Activated T-helper 1 cell treated with Interleukin-2 at 50 U/mL for 16 hours (primary cell): ENCODE measurements around the gene CROCC2.
A peak's percentile ranks its signal among the peaks of the same experiment; 100 is the strongest.

ENCODE experiments used
- DNase-seq: peaks from one replicate; pipeline ENCODE4 v3.0.0-alpha.2; 2020; ENCODE audit warnings: low read depth

Gene CROCC2

DNA sequence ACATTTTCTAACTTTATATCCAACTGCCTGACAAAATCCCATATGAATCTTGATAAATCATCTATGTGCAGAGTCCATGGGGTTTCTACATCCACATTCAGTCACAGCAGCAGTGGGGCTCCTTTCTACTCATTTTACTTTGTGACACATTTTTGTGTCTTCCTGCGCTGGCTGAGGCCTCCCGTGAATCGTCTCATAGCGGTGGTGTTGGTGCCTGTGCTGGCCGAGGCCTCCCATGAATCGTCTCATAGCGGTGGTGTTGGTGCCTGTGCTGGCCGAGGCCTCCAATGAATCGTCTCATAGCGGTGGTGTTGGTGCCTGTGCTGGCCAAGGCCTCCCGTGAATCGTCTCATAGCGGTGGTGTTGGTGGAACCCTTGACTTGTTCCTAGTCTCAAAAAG is 109.3 kb downstream of the CROCC2 start:
- no peak for DNase-seq

DNA sequence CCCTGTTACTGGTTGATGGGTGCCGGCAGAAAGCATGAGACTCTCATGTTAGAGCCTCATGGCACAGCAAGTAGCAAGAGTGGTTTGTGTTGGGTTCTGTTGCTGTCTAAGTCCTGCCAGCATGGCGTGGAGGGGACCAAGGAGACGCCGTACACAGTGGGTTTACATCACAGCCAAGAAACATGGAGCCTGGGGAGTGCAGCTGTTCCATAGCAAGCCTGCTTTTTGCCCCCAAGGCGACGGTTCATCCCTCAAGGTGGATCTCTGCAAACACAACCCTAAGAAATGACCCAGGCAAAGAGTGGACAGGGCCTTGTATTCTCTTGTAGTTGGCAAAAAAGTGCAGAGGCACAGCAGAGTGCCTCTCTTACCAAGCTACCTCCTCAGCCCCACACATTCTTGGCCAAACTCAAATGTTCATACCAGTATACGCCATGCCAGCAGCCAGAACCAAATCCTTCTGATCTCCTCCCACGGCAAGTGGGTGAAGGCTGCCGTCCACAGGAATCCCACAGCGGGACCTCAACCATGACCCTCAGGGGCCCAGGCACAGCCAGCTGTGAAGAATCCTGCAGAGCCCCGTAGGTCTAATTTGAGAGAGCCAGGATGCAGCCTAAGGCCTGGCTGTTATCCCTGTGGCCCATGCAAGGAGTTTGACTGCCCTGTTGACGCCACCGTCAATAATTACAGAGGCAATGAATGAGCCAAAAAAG is 111.2 kb downstream of the CROCC2 start:
- DNase-seq, result no peak

DNA sequence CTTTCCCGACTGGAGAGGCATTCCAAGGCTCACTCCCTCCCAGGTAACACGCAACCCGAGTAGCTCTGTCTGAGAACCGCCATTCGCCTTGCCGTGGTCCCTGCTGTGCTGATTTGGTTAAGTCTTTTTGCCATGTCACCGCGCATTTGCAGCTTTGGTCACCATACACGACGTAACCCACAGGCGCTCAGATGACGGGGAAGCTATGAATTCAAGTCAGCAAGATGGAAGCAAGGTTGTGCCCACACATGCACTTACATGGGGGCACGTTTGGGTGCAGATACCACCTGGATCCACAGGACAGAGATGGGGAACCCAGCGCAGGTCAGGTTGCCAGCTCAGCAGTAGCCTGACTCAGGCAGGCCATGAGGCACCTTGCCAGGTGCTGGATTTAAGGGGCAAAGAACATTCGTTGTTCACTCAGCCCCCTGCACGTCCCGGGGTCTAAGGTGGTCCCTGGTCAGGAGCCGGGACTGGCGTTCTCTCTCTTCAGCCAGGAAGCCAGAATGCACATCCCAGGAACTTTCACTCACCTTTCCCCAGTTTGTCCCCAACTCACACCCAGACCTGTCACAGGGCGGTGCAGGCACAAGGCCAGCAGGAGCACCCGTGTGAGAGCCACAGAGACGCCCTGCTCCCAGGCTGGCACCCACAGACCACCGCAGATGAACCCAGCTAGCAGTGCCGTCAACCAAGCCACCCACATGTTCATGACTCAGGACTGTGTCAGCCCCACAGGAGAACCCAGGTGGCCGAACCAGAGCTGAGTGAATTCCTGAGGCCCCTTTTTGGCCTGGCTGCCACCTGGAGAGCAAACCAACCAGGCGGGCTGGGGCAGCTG is 112.1 kb downstream of the CROCC2 start:
- no peak for DNase-seq

DNA sequence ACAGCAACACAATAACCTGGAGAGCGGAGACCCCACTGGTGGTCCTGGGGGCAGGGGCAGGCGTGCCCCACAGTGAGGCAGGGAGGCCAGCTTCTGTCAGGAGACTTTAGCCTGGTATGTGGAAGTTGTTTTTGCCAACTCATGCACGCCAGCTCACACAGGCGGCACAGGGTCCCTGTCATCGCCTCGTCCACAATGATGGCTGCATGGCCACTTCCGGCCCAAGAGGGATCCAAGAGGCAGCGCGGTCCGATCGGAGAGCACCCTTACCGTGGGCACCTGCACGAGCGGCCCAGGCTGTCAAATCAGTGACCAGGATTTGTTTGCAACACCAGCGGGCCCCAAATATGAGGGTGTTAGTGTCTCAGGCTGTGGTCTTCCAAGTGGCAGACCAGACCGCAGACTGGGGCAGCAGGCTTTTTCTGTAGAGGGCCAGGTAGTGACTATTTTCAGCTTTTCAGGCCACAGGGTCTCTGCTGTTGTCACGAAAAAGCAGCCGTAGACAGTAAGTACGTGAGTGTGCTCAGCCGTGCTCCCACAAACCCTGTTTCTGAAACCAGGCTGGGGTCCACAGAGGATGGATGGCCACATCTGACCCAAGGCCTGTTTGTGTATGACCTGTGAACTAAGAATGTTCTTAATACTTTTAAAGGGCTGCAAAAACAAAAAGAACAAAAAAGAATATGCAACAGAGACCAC is 113.5 kb downstream of the CROCC2 start:
- no peak for DNase-seq

DNA sequence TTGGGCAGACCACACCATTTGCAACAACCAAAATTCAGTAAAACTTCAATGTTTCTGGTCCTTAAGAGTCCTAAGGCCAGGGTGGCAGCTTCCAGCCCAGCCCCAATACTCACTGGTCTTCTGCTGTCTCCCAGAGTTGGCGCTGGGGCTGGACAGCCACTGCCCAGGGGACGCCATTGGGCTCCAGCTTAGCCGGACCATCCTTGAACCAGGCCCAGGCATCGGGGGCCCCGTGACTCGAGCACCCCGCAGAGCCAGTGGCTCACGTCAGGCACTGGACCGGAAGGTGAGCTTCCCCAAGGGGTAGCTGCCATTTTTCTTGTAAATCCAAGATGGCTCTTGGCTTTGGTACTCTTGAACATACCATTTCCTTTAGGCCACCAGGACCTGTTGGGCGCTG is 114.1 kb downstream of the CROCC2 start:
- no peak for DNase-seq

DNA sequence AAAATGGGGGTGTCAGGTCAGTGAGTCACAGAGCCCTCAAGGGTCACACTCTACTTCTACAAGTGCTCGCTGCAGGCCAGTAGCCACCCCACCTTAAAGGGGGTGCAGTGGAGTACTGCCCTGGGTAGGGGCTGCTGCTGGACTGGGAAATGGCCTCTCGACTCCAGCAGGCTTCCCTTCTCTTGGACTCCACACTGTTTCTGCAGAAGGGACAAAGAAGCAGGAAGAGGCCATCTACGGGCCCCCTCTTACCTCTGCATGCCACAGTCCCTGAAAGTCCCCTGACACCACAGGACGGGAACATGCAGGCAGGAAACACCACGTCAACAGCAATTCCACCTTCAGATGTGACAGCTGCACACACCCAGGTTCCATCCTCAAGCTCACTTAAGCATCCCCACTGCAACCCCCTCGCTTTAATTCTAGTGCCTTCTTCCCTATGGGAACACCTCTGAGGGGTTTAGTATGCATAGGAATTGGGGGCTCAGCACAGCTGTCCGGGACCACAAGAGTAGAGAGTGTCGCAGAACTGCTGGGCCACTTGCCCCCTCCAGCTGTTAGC is 114.6 kb downstream of the CROCC2 start:
- DNase-seq, result no peak

DNA sequence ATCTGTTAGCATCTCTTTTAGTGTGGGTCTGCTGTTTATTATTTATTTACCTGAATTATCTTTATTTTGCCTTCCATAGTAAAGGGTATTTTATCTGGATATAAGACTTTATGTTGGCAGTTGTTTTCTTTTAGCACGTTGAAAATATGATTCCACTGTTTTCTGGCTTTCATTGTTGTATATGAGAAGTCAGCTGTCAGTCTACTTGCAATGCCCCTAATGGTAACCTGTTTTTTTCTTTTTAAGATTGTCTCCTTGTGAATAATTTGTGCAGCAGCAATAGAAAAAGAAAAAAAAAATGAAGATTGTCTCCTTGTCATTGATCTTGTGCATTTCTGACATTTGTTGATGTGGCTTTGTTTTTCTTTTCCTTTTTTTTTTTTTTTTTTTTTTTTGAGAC is 119.5 kb downstream of the CROCC2 start:
- DNase-seq, result no peak

DNA sequence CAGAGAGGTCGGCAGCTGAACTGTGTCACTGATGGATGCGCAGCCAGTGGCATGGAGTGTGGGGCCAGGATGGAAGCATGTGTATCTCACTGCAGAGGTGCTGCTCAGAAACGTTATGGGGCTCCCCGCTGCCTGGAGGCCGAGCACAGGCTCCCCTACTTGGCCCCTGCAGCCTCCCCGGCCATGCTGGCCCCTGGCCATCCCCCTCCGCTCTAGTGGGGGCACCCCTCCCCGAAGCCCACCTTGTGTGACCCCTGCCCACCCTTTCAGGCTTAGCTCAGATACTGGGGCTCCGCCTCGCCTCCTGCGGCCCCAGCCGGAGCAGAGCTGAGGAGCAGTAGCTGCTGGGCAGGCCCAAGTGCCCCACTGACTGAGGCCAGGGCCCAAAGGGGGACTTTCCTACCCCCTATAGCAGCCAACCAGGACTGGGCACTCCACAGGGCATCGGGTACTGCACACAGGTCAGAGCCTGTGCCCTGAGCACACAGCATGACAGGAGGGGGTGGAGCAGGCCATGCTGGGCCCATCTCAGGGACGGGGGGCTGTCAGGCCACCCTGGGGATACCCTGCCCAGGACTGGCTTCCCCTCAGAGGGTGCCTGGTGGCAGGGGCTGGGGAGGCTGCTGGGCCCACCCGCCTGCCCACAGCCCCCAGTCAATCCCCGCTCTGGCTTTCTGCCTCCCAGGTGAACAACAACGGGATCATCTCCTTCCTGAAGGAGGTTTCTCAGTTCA is 123.6 kb downstream of the CROCC2 start:
- no peak for DNase-seq

DNA sequence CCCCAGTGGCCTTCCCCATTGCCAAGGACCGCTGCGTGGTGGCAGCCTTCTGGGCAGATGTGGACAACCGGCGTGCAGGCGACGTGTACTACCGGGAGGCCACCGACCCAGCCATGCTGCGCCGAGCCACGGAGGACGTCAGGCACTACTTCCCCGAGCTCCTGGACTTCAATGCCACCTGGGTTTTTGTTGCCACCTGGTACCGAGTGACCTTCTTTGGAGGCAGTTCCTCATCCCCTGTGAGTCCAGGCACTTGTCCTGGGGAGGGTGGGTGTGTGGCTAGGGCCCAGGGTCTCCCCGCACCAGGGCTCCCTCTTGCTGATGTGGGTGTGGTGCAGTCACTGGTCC is 124.2 kb downstream of the CROCC2 start:
- DNase-seq, result no peak

DNA sequence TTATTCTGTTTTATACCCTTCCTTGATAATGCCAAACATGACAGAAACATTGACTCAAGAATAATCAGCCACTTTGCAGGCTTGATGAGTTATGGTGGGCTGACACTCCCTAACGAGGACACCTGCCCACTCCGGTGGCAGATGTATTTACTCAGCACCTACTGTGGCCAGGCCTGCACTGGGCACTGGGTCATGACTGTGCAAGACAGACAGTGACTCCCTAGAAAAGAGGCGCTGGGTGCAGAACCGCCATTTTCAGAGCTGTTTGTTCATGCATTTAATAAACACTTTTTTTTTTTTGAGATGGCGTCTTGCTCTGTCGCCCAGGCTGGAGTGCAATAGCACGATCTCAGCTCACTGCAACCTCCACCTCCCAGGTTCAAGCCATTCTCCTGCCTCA is 124.7 kb downstream of the CROCC2 start:
- no peak for DNase-seq

DNA sequence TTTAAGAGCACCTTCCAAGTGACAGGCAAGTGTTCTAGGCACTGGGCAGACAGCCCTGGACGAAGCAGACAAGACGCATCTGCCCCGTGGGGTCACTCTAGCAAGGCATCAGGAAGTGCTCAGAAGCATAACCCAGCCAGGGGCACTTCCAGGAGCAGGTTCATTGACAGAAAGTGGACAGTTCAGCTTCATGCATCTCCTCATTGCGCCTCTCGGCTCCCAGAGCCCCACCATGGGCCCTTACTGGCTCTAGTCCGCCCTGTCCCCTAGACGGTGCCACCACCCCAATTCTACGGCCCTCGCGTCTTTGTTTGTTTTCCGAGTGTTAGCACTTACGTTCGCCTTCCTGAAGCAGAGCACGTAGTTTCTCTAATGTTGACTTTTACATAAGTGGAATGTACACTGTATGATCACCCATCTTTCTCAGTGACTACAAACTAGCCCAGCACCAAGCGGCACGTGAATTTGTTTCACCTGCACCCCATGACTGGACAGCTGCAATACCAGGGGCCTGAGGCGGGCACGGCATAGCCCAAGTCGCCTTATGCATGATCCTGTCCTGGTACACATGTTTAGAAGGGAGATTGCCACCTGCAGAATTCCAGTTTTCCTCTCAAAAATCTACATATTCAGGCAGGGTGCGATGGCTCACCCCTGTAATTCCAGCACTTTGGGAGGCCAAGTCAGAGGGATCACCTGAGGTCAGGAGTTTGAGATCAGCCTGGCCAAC is 125.5 kb downstream of the CROCC2 start:
- no peak for DNase-seq

DNA sequence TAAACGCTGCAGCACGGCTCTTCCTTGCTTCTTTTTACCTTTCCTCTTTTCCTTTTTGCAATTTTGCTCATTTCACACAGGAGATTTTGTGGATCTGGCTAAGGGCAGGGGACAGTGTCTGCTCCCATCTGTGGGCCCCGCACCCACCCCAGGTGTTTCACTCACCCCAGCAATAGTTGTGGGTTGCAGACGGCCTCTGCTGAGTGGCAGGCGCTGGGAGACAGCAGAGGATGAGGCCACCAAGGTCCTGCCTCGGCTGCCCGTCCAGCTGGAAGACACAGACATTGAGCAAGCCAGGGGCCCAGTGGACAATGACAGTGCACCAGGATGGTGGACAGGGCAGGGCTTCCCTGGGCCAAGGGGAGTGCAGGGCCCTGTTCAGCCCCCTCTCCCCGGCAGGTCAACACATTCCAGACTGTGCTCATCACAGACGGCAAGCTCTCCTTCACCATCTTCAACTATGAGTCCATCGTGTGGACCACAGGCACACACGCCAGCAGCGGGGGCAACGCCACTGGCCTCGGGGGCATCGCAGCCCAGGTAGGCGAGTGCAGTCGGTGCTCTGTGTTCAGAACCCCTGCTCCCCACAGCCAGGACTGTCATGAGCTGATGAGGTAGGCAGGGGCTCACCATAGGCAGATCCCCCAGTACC is 127.3 kb downstream of the CROCC2 start:
- DNase-seq, result no peak

DNA sequence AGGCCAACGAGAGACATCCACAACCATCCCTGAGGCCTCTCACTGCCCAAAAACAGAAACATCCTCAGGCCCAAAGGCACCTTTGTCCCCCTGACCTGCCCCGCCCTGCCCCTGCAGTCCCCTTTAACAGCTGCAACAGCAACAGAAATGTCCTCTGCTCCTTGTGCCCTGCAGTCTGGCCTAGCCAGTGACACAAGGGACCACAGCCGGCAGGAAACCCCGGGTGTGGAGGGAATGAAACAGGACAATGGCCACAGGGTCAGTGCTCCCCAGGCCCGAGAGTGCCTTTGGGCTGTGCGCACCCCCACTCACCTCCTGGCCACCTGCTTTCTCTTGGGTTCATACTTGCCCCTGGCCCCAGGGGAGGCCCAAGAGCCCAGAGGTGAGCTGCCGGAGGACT is 127.9 kb downstream of the CROCC2 start:
- DNase-seq, result no peak

DNA sequence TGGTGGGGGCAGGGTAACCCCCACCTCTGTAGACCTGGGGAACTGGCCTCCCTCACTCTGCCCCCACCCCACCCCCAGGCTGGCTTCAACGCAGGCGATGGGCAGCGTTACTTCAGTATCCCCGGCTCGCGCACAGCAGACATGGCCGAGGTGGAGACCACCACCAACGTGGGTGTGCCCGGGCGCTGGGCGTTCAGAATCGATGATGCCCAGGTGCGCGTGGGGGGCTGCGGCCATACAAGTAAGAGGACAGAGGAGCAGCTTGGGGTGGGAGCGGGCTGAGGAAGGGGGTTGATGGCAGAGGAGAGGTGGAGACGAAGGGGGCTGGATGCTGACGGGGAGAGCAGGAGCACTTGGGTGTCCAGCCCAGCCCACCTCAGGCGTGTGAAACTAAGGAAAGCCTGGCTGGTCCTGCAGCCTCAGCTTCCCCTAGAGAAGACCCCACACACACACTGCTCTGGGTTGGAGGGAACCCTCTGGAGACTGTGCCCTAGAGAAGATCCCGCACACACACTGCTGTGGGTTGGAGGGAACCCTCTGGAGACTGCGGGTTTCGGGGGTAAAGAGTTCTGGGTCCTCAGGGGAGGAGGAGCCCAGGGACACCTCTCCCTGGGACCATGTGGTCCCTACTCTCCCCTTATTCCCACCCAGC is 128.5 kb downstream of the CROCC2 start:
- no peak for DNase-seq

DNA sequence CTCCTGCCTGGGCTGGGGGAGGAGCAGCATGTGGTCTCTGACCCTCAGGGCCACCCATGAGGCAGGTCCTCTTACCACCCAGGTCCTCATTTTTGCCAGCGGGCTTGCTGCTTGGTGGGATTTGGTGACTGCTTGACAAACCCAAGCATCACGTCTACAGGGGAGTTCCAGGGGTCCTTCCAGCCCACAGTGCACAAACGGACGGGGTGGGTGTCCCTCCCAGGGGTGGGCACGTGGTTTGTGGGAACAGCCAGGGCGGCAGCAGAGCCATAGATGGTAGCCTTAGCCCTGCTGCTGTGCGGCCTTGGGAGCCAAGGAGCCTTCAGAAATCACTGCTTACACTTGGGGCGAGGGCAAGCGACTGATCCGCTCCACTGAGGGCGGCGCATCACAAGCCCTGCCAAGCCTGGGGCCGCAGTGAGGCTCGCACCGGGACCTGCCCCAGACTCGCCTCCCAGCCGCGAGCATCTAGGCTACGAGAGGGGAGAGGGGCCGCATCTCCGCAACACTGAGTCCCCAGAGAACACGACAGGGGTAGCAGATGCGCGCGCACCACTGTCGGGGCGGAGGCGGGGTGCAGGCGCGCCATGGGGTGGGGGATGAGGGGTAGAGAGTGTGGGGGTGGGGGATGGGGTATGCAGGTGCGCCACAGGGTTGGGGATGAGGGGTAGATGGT is 129.1 kb downstream of the CROCC2 start:
- peak; percentile 55 for DNase-seq

DNA sequence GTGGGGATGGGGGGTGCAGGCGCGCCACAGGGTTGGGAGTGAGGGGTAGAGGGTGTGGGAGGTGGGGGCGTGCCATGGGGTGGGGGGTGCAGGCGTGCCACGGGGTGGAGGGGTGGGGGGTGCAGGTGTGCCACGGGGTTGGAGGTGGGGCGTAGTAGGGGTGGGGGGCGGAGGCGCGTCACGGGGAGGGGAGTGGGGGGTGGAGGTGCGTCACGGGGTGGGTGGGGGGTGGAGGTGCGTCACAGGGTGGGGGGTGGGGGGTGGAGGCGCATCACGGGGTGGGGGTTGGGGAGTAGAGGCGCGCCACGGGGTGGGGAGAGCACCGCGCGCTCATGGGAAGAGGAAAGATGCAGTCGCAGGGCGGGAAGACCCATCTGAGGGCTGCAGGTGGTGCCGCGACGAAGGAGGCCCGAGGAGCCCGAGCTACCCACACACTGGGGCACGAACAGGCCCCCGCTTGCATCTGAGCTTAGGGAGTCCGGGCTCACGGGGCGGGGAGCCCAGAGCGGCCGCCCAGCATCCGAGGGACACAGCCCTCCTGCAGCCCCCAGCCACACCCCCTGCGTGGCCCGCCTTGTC is 129.8 kb downstream of the CROCC2 start:
- peak; percentile 39 for DNase-seq

DNA sequence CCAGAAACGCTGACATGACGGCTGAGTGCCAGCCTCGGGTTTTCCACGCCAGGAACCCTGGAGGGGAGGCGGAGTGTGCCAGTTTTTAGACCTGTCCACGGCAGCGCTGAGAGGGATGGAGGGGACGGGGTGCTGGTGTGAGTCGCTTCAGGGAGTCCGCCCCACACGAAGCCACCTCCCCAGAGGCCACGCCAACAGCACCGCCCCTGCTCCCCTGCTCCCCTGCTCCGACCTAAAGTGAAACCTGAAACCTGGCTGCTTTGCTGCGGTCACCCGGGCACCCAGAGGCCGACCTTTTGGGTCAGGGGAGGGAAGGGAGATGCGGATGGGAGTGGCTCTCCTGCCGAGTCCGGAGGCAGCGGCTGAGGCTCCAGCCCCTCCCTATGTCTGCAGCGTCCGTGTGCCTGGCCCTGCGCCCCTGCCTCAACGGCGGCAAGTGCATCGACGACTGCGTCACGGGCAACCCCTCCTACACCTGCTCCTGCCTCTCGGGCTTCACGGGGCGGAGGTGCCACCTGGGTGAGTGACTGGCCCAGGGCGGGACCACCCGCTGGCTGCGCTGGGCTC is 130.3 kb downstream of the CROCC2 start:
- DNase-seq, result peak; percentile 50

DNA sequence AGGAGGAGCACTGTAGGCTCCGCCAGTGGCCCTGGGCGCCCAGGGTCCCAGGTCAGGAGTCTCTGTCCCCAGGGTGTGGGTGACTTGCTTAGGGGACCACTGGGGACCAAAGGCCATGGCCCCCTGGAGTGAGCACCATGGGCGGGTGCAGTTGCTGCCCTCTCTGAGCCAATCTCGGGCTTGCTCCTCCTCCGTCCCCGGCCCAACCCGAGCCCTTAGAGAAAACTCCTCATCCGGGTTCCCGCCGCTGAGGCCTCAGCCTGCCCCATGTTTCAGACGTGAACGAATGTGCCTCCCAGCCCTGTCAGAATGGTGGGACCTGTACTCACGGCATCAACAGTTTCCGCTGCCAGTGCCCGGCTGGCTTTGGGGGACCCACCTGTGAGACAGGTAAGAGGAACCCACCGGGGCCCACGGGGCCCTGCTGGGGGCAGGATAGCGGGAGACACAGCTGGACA is 130.9 kb downstream of the CROCC2 start:
- DNase-seq, result peak; percentile 17

DNA sequence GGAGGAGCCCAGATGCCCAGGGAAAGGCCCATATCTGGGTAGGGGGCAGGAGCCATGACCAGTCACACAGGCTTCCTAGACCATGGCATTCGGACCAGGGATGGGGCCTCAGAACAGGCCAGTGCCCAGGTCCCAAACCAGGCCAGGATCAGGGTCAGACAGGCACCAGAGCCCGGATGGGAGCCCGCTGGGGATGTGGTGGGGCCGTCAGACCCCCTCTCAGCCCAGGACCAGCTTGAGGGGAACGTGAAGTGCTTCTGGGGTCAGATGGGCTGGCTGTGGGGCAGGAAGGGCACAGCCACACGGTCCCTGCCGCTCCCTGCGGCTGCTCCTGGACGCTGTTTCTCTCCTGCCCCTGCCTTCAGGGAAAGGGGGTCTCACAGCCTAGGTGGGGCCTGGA is 131.4 kb downstream of the CROCC2 start:
- DNase-seq, result no peak
